H9 (cell line): Measurements from ENCODE around the gene SLC35G1. TPM values are rescaled to one million over a fixed set of nuclear protein-coding genes. Genes with fewer than 3 reads are reported as not detected.

Source experiments
- DNase-seq: peaks from one replicate; pipeline ENCODE4 v3.0.0-alpha.2; 2017
- H2AFZ ChIP-seq: one replicate; pipeline ENCODE4 v1.6.1; 2013; ENCODE audit warnings: mild to moderate bottlenecking, low read length, control low read depth, moderate library complexity
- H2AK5ac ChIP-seq: 2 replicates; pipeline ENCODE4 v1.6.1; 2013; ENCODE audit warnings: low read length, control low read depth, mixed read lengths; ENCODE audit not compliant: insufficient read length
- H2BK120ac ChIP-seq: one replicate; pipeline ENCODE4 v1.6.1; 2013; ENCODE audit warnings: low read depth, mild to moderate bottlenecking, low read length, control low read depth, inconsistent platforms; ENCODE audit not compliant: poor library complexity, severe bottlenecking
- H2BK12ac ChIP-seq: 2 replicates; pipeline ENCODE4 v1.6.1; 2013; ENCODE audit warnings: low read length, control low read depth, mixed read lengths, low read depth; ENCODE audit not compliant: insufficient read length
- H2BK15ac ChIP-seq: 2 replicates; pipeline ENCODE4 v1.6.1; 2013; ENCODE audit warnings: low read depth, low read length, control low read depth
- H2BK20ac ChIP-seq: one replicate; pipeline ENCODE4 v1.6.1; 2013; ENCODE audit warnings: low read depth, mild to moderate bottlenecking, low read length, control low read depth, inconsistent platforms; ENCODE audit not compliant: poor library complexity, severe bottlenecking
- H2BK5ac ChIP-seq: 2 replicates; pipeline ENCODE4 v1.6.1; 2013; ENCODE audit warnings: low read length, control low read depth, mixed read lengths; ENCODE audit not compliant: insufficient read length
- H3K14ac ChIP-seq: 2 replicates; pipeline ENCODE4 v1.6.1; 2013; ENCODE audit warnings: low read length, control low read depth; ENCODE audit not compliant: insufficient read depth
- H3K18ac ChIP-seq: 2 replicates; pipeline ENCODE4 v1.6.1; 2013; ENCODE audit warnings: low read depth, mild to moderate bottlenecking, mixed read lengths, low read length, control low read depth; ENCODE audit not compliant: insufficient read length
- H3K23ac ChIP-seq: 2 replicates; pipeline ENCODE4 v1.6.1; 2013; ENCODE audit warnings: low read length, control low read depth, mixed read lengths, low read depth; ENCODE audit not compliant: insufficient read length
- H3K23me2 ChIP-seq: 2 replicates; pipeline ENCODE4 v1.6.1; 2013; ENCODE audit warnings: low read depth, mild to moderate bottlenecking, mixed read lengths, low read length, control low read depth; ENCODE audit not compliant: insufficient read length, poor library complexity, severe bottlenecking
- H3K27ac ChIP-seq: 2 replicates; pipeline ENCODE4 v1.5.1; 2013; ENCODE audit warnings: low read length, control low read depth, mixed read lengths, low read depth; ENCODE audit not compliant: insufficient read length
- H3K27me3 ChIP-seq: 2 replicates; pipeline ENCODE4 v1.6.1; 2013; ENCODE audit warnings: low read length, control low read depth, inconsistent platforms; ENCODE audit not compliant: insufficient read depth
- H3K4ac ChIP-seq: 2 replicates; pipeline ENCODE4 v1.6.1; 2013; ENCODE audit warnings: low read depth, mild to moderate bottlenecking, control low read depth, inconsistent platforms, low read length, moderate library complexity
- H3K4me1 ChIP-seq: 2 replicates; pipeline ENCODE4 v1.6.1; 2013; ENCODE audit warnings: low read length, control low read depth, inconsistent platforms; ENCODE audit not compliant: insufficient read depth
- H3K4me2 ChIP-seq: 2 replicates; pipeline ENCODE4 v1.6.1; 2013; ENCODE audit warnings: low read length, control low read depth, mixed read lengths; ENCODE audit not compliant: insufficient read length, insufficient read depth
- H3K56ac ChIP-seq: 2 replicates; pipeline ENCODE4 v1.6.1; 2013; ENCODE audit warnings: low read depth, mild to moderate bottlenecking, mixed read lengths, low read length, control low read depth; ENCODE audit not compliant: insufficient read length
- H3K79me1 ChIP-seq: 2 replicates; pipeline ENCODE4 v1.6.1; 2013; ENCODE audit warnings: low read depth, mild to moderate bottlenecking, moderate library complexity, low read length, control low read depth, inconsistent platforms; ENCODE audit not compliant: insufficient read depth, poor library complexity, severe bottlenecking
- H3K79me2 ChIP-seq: 2 replicates; pipeline ENCODE4 v1.6.1; 2013; ENCODE audit warnings: low read length, control low read depth, inconsistent platforms; ENCODE audit not compliant: insufficient read depth
- H3K9ac ChIP-seq: 2 replicates; pipeline ENCODE4 v1.6.1; 2013; ENCODE audit warnings: low read length, control low read depth, mixed read lengths; ENCODE audit not compliant: insufficient read length; ENCODE audit errors: extremely low read depth
- H3K9me3 ChIP-seq: one replicate; pipeline ENCODE4 v1.6.1; 2013; ENCODE audit warnings: low read depth, low read length, inconsistent platforms; ENCODE audit not compliant: control insufficient read depth
- H3T11ph ChIP-seq: one replicate; pipeline ENCODE4 v1.6.1; 2013; ENCODE audit warnings: mild to moderate bottlenecking, low read length, control low read depth, inconsistent platforms
- H4K20me1 ChIP-seq: one replicate; pipeline ENCODE4 v1.6.1; 2013; ENCODE audit not compliant: control insufficient read depth, insufficient read length, insufficient read depth
- H4K5ac ChIP-seq: 2 replicates; pipeline ENCODE4 v1.6.1; 2013; ENCODE audit warnings: low read depth, mild to moderate bottlenecking, mixed read lengths, low read length, control low read depth; ENCODE audit not compliant: insufficient read length
- H4K8ac ChIP-seq: replicated peaks from 2 replicates; pipeline ENCODE4 v1.6.1; 2013; ENCODE audit warnings: low read length, control low read depth, mixed read lengths, low read depth; ENCODE audit not compliant: insufficient read length
- H4K91ac ChIP-seq: 2 replicates; pipeline ENCODE4 v1.6.1; 2013; ENCODE audit warnings: low read depth, mild to moderate bottlenecking, moderate library complexity, mixed read lengths, low read length, control low read depth; ENCODE audit not compliant: insufficient read length
- H3K27ac Mint-ChIP-seq, 3 experiments: 2 replicates in 2 of 3; 3 replicates in 1 of 3; pipeline ENCODE4 v1.8.0; 2020 to 2021; ENCODE audit warnings: mixed read lengths in 3 of 3, mild to moderate bottlenecking in 1 of 3, moderate library complexity in 1 of 3
- H3K27me3 Mint-ChIP-seq: 2 replicates; pipeline ENCODE4 v1.8.0; 2021; ENCODE audit warnings: low read depth, mild to moderate bottlenecking, moderate library complexity, mixed read lengths
- H3K36me3 Mint-ChIP-seq, 3 experiments: 2 replicates in 2 of 3; 3 replicates in 1 of 3; pipeline ENCODE4 v1.8.0; 2020 to 2021; ENCODE audit warnings: low read depth in 3 of 3, mixed read lengths in 3 of 3; ENCODE audit not compliant: insufficient read depth in 1 of 3
- H3K4me1 Mint-ChIP-seq, 2 experiments: 2 replicates each; pipeline ENCODE4 v1.8.0; 2020; ENCODE audit warnings: mixed read lengths in 2 of 2
- H3K4me3 Mint-ChIP-seq, 2 experiments: 2 replicates in 1 of 2; 3 replicates in 1 of 2; pipeline ENCODE4 v1.8.0; 2020 to 2021; ENCODE audit warnings: mild to moderate bottlenecking in 2 of 2, mixed read lengths in 2 of 2, moderate library complexity in 1 of 2
- H3K9me3 Mint-ChIP-seq, 2 experiments: 2 replicates in 1 of 2; 3 replicates in 1 of 2; pipeline ENCODE4 v1.8.0; 2020; ENCODE audit warnings: mild to moderate bottlenecking in 2 of 2, mixed read lengths in 2 of 2, moderate library complexity in 1 of 2
- CTCF ChIP-seq: fragments of 200-600 bp; sonication (generic); conservative IDR thresholded peaks from 3 replicates; pipeline ENCODE4 v1.8.0; 2021; ENCODE audit warnings: antibody characterized with exemption, mild to moderate bottlenecking
- WGBS: extraction: QIAGEN DNeasy Blood & Tissue Kit; methylation state at CpG from one replicate; pipeline ENCODE4 v1.1.7; 2013; ENCODE audit warnings: missing lambda C conversion rate, low lambda C conversion rate, mixed read lengths; ENCODE audit not compliant: insufficient read length; ENCODE audit errors: extremely low coverage; 5-methylcytosine and 5-hydroxymethylcytosine counted together
- long read RNA-seq: library from polyadenylated mRNA; unstranded; transcript quantifications from one replicate; pipeline ENCODE4 v2.0.0, GENCODE V29; 2020
- total RNA-seq: library from RNA; stranded (reverse); gene quantifications from 2 replicates; pipeline ENCODE4 v1.2.1, GENCODE V29; 2021

SLC35G1 gene
- 6.1 and 6.3 TPM in 2 replicates for total RNA-seq
- long read RNA-seq, transcript SLC35G1-202 (3 exons, 2,402 nt): major isoform, 10 of 40 reads
- long read RNA-seq, transcript SLC35G1-203 (3 exons, 3,036 nt): minor isoform, 8 of 40 reads
- long read RNA-seq, partial matches to known transcripts: 0 of 40 reads
- long read RNA-seq, other reads (novel, unspliced or antisense): 21 of 40 reads

GRCh38 chr10:93893646-93894515 lies at the start of gene SLC35G1:
Gene SLC35G1 (plus strand): TSS chr10:93893978. CDS start chr10:93894034, 56 bp downstream.
- Histone ChIP-seq H3K9me3 (no peaks in the 10 kb centered on the region), H4K5ac (no peak within 1 kb of the TSS), H3K79me1 (no peaks in the 10 kb centered on the region), H4K20me1 (no peaks in the 10 kb centered on the region), H2AFZ (no peak within 1 kb of the TSS), H2AK5ac (no peak within 1 kb of the TSS), H3K56ac (no peak within 1 kb of the TSS), H4K8ac (no peak within 1 kb of the TSS), H3T11ph (no peak within 1 kb of the TSS), H2BK120ac (no peak within 1 kb of the TSS), H3K79me2 (0 out of 2 replicates have a peak, but pooled peaks cover 2% of the 10 kb centered on the region), H2BK20ac (no peak within 1 kb of the TSS), H3K27ac (no peak within 1 kb of the TSS), H3K4me2 (peak within 1 kb of the TSS; percentile 81), H3K27me3 (peaks cover 9% of the 10 kb centered on the region; the same call in 1 of the 2 replicates), H3K18ac (no peak within 1 kb of the TSS), H3K23me2 (peaks cover 7% of the 10 kb centered on the region), H3K9ac (peak within 1 kb of the TSS; percentile 60), H2BK5ac (no peak within 1 kb of the TSS), H2BK12ac (no peak within 1 kb of the TSS), H3K4me1 (peaks cover 7% of the 10 kb centered on the region), H3K4ac (no peak within 1 kb of the TSS), H2BK15ac (no peak within 1 kb of the TSS; the same call in 1 of the 2 replicates), H4K91ac (no peak within 1 kb of the TSS), H3K23ac (no peak within 1 kb of the TSS), H3K14ac (peak within 1 kb of the TSS; percentile 86)
- DNase-seq: peak; percentile 81
- H3K27ac Mint-ChIP-seq: no peak within 1 kb of the TSS
- peaks cover 64% of the 10 kb centered on the region for H3K27me3 Mint-ChIP-seq
- WGBS: no CpG with 5 or more reads among the region's 82 CpGs
- H3K9me3 Mint-ChIP-seq: no peaks in the 10 kb centered on the region
- peak within 1 kb of the TSS; percentile 77 to 88 for H3K4me3 Mint-ChIP-seq
- peaks cover 23 to 30% of the 10 kb centered on the region in 2 experiments for H3K4me1 Mint-ChIP-seq
- H3K36me3 Mint-ChIP-seq: peaks cover 0 to 2% (median 1%) of the 10 kb centered on the region in 3 experiments; a peak in 3 of 7 replicates
- no peak for TF ChIP-seq CTCF
